HepG2 (cell line): ENCODE results near the gene MN1.

ENCODE experiments used
- KLF11 ChIP-seq: IDR thresholded peaks from 2 replicates; pipeline ENCODE4 v1.6.1; 2016; ENCODE audit warnings: missing compliant biosample characterization
- POLR2A ChIP-seq, 2 experiments: IDR thresholded peaks; 2 replicates each; pipeline ENCODE4 v1.6.1; 2011; ENCODE audit warnings: low read depth in 2 of 2, low read length in 2 of 2, mild to moderate bottlenecking in 1 of 2, moderate library complexity in 1 of 2; ENCODE audit not compliant: insufficient read depth in 1 of 2
- ZNF777 ChIP-seq: sonication (generic); formaldehyde crosslinking; IDR thresholded peaks from 2 replicates; pipeline ENCODE4 v1.4.0; 2020; ENCODE audit warnings: missing genetic modification reagents

- TF ChIP-seq POLR2A (IDR thresholded peaks at IDR 0.05; ENCODE audit: insufficient read depth in 1 of 2, low read depth in 2 of 2, low read length in 2 of 2): no peak
- no peak for TF ChIP-seq ZNF777 (CRISPR knock-in tag)
- no peak for TF ChIP-seq KLF11 (CRISPR knock-in tag)
Measured at GRCh38 chr22:27808451-27809225, 7.1 kb upstream of the MN1 start.
